SK-N-SH (cell line): ENCODE measurements around the gene PCDH18. TPM values are rescaled to one million over a fixed set of nuclear protein-coding genes. Genes with fewer than 3 reads are reported as not detected.

ENCODE experiments used
- CTCF ChIA-PET: fragments of 300-600, 350-600 bp; formaldehyde crosslinking; extraction: SDS; loops from one replicate; lab custom pipeline; 2021; lab: Yijun Ruan, JAX
- POLR2A ChIA-PET: fragments of 350-600 bp; sonication (Branson Sonifier 250); formaldehyde crosslinking; extraction: SDS; loops from one replicate; lab custom pipeline; 2020; ENCODE audit warnings: antibody characterized with exemption, inconsistent platforms; lab: Yijun Ruan, JAX
- DNase-seq: peaks from one replicate; pipeline ENCODE4 v3.0.0; 2012
- H2AFZ ChIP-seq: fragments of 200-600 bp; sonication (generic); 2 replicates; pipeline ENCODE4 v1.8.1; 2016; ENCODE audit warnings: antibody characterized with exemption, mild to moderate bottlenecking, low read depth
- H3F3A ChIP-seq: fragments of 200-600 bp; sonication (generic); replicated peaks from 2 replicates; pipeline ENCODE3; 2016; ENCODE audit warnings: antibody characterized with exemption, mild to moderate bottlenecking; ENCODE audit not compliant: insufficient read depth
- H3K27ac ChIP-seq, 2 experiments: fragments of 200-500 bp in 1 of 2; fragments of 200-600 bp in 1 of 2; sonication (Bioruptor generic) in 1 of 2; sonication (generic), shearing (Covaris generic) in 1 of 2; 2 replicates each; pipeline versions ENCODE4 v1.5.1 to v1.6.1; 2014 to 2016; ENCODE audit warnings: low read depth in 2 of 2, inconsistent platforms in 1 of 2, low read length in 1 of 2, mild to moderate bottlenecking in 1 of 2, mixed read lengths in 1 of 2
- H3K27me3 ChIP-seq: fragments of 200-600 bp; sonication (generic), shearing (Covaris generic); 2 replicates; pipeline ENCODE4 v1.6.1; 2016; ENCODE audit warnings: mixed run types; ENCODE audit not compliant: insufficient read depth
- H3K36me3 ChIP-seq, 2 experiments: fragments of 200-500 bp in 1 of 2; fragments of 200-600 bp in 1 of 2; sonication (Bioruptor generic) in 1 of 2; sonication (generic) in 1 of 2; replicated peaks in 1 of 2; 2 replicates each; pipeline versions ENCODE3 to v1.5.1; 2014 to 2016; ENCODE audit warnings: low read length in 1 of 2, mild to moderate bottlenecking in 1 of 2; ENCODE audit not compliant: insufficient read depth in 2 of 2, control insufficient read depth in 1 of 2
- H3K4me1 ChIP-seq, 2 experiments: fragments of 200-500 bp in 1 of 2; fragments of 200-600 bp in 1 of 2; sonication (Bioruptor generic) in 1 of 2; sonication (generic), shearing (Covaris generic) in 1 of 2; 2 replicates each; pipeline versions ENCODE4 v1.5.1 to v1.6.1; 2014 to 2016; ENCODE audit warnings: low read depth in 1 of 2, low read length in 1 of 2, mixed run types in 1 of 2; ENCODE audit not compliant: insufficient read depth in 2 of 2, control insufficient read depth in 1 of 2
- H3K4me2 ChIP-seq: fragments of 200-600 bp; sonication (generic), shearing (Covaris generic); 2 replicates; pipeline ENCODE4 v1.6.1; 2017; ENCODE audit warnings: mixed run types
- H3K4me3 ChIP-seq, 2 experiments: fragments of 200-500 bp in 1 of 2; fragments of 200-600 bp in 1 of 2; sonication (Bioruptor generic) in 1 of 2; sonication (generic), shearing (Covaris generic) in 1 of 2; 2 replicates each; pipeline versions ENCODE4 v1.5.1 to v1.8.1; 2014 to 2016; ENCODE audit warnings: low read depth in 2 of 2, inconsistent platforms in 1 of 2, low read length in 1 of 2, mild to moderate bottlenecking in 1 of 2, mixed read lengths in 1 of 2, moderate library complexity in 1 of 2
- H3K79me2 ChIP-seq: fragments of 200-600 bp; sonication (generic); 2 replicates; pipeline ENCODE4 v1.8.1; 2017; ENCODE audit warnings: mild to moderate bottlenecking; ENCODE audit not compliant: insufficient read depth
- H3K9ac ChIP-seq: fragments of 200-600 bp; sonication (generic); 2 replicates; pipeline ENCODE4 v1.6.1; 2017; ENCODE audit warnings: mixed run types
- H3K9me2 ChIP-seq: fragments of 200-600 bp; sonication (generic); 2 replicates; pipeline ENCODE4 v1.6.1; 2017; ENCODE audit warnings: mixed run types
- H3K9me3 ChIP-seq: fragments of 200-600 bp; sonication (generic); 2 replicates; pipeline ENCODE4 v1.6.1; 2017; ENCODE audit warnings: mixed run types, mild to moderate bottlenecking, moderate library complexity
- H4K20me1 ChIP-seq: fragments of 200-600 bp; sonication (generic); 2 replicates; pipeline ENCODE4 v1.6.1; 2017; ENCODE audit warnings: mild to moderate bottlenecking, mixed run types; ENCODE audit not compliant: insufficient read depth
- CHD2 ChIP-seq: fragments of 150-350 bp; IDR thresholded peaks from 2 replicates; pipeline ENCODE4 v1.6.1; 2018; ENCODE audit warnings: low read length; ENCODE audit not compliant: partially characterized antibody
- EZH2phosphoT487 ChIP-seq: fragments of 200-600 bp; sonication (generic); IDR thresholded peaks from 2 replicates; pipeline ENCODE4 v1.6.1; 2017; ENCODE audit warnings: low read depth, mixed run types, mild to moderate bottlenecking, antibody characterized with exemption, moderate library complexity, borderline replicate concordance
- FOXJ3 ChIP-seq: sonication (generic); formaldehyde crosslinking; IDR thresholded peaks from 2 replicates; pipeline ENCODE4 v1.5.1; 2020; ENCODE audit warnings: mild to moderate bottlenecking, missing genetic modification reagents
- FOXM1 ChIP-seq: IDR thresholded peaks from 2 replicates; pipeline ENCODE4 v1.4.0; 2012; ENCODE audit warnings: low read depth, mild to moderate bottlenecking
- GABPA ChIP-seq: IDR thresholded peaks from 2 replicates; pipeline ENCODE4 v1.4.0; 2012; ENCODE audit warnings: low read depth, mild to moderate bottlenecking
- GATA2 ChIP-seq: sonication (generic); formaldehyde crosslinking; IDR thresholded peaks from 2 replicates; pipeline ENCODE4 v1.5.0; 2020; ENCODE audit warnings: mild to moderate bottlenecking, missing genetic modification reagents
- JUND ChIP-seq: IDR thresholded peaks from 2 replicates; pipeline ENCODE4 v1.4.0; 2012
- MEF2A ChIP-seq: IDR thresholded peaks from 2 replicates; pipeline ENCODE4 v1.4.0; 2012; ENCODE audit warnings: low read depth, borderline replicate concordance
- POLR2AphosphoS5 ChIP-seq: IDR thresholded peaks from 2 replicates; pipeline ENCODE4 v1.6.1; 2012; ENCODE audit warnings: low read depth, low read length
- RAD21 ChIP-seq: IDR thresholded peaks from 2 replicates; pipeline ENCODE4 v1.6.1; 2012; ENCODE audit warnings: mild to moderate bottlenecking, low read length
- RCOR1 ChIP-seq: fragments of 150-350 bp; IDR thresholded peaks from 2 replicates; pipeline ENCODE4 v1.6.1; 2017; ENCODE audit warnings: antibody characterized with exemption, low read length
- RFX5 ChIP-seq: IDR thresholded peaks from 2 replicates; pipeline ENCODE4 v1.6.1; 2012; ENCODE audit warnings: mild to moderate bottlenecking, improper control_type of control experiment, low read length
- SIN3A ChIP-seq: IDR thresholded peaks from 2 replicates; pipeline ENCODE4 v1.6.1; 2012; ENCODE audit warnings: low read depth, mild to moderate bottlenecking, low read length, moderate library complexity, borderline replicate concordance
- SMC3 ChIP-seq: IDR thresholded peaks from 2 replicates; pipeline ENCODE4 v1.6.1; 2012; ENCODE audit warnings: low read depth, low read length, improper control_type of control experiment
- TAF1 ChIP-seq: IDR thresholded peaks from 2 replicates; pipeline ENCODE4 v1.6.1; 2012; ENCODE audit warnings: low read depth, mild to moderate bottlenecking, low read length, moderate library complexity, borderline replicate concordance
- TCF12 ChIP-seq: IDR thresholded peaks from 2 replicates; pipeline ENCODE4 v1.4.0; 2012
- TEAD4 ChIP-seq: IDR thresholded peaks from 2 replicates; pipeline ENCODE4 v1.4.0; 2012; ENCODE audit warnings: mild to moderate bottlenecking, borderline replicate concordance; ENCODE audit not compliant: insufficient read depth
- WGBS: methylation state at CpG from one replicate; pipeline ENCODE4 v1.1.6; 2017; ENCODE audit warnings: low lambda C conversion rate; 5-methylcytosine and 5-hydroxymethylcytosine counted together
- polyA plus RNA-seq, 3 experiments: library from polyadenylated mRNA; depleted of rRNA; stranded (reverse); fragments of >200 nt; gene quantifications; 2 replicates each; pipeline ENCODE4 v1.2.3, GENCODE V29; 2012
- TF ChIP-seq, protein P1 (sequence below): fragments of 200-600 bp; sonication (generic); IDR thresholded peaks from 2 replicates; pipeline ENCODE4 v1.6.1; 2017; ENCODE audit warnings: antibody characterized with exemption, mild to moderate bottlenecking, moderate library complexity
- TF ChIP-seq, protein P2 (sequence below): IDR thresholded peaks from 2 replicates; pipeline ENCODE4 v1.4.0; 2012; ENCODE audit warnings: low read depth, borderline replicate concordance
- TF ChIP-seq, protein P3 (sequence below): IDR thresholded peaks from 2 replicates; pipeline ENCODE4 v1.4.0; 2012; ENCODE audit warnings: low read depth, borderline replicate concordance

The PCDH18 gene
- polyA plus RNA-seq, 1 of the 3 experiments (the other 2 are of a cell fraction): 25.0 TPM

DNA sequence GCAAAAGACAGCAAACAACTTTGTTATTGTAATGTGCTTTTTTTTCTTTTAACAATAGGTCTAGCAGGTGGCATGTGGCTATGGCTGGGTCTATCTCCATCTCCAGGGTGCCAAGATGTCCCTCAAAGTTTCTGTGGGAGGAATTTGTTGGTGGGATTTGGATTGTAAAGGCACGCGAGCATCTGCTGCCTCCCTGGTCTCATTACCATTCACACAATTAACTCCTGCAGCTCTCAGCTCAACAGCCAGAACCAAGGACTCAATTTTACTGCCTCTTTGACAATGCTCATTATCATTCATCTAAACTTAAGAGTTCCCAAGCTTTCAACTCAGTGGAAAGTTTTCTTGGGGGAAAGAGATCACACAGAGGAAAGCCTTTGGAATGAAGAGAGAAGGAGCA lies 10.9 kb upstream of the PCDH18 start:
- Histone ChIP-seq H2AFZ (no peak overlapping the region), H3K36me3 (no peaks in the 10 kb centered on the region), H4K20me1 (no peaks in the 10 kb centered on the region), H3K27ac (no peak overlapping the region), H3F3A (no peaks in the 10 kb centered on the region), H3K9me3 (no peaks in the 10 kb centered on the region), H3K9ac (no peak overlapping the region), H3K4me3 (no peak overlapping the region), H3K79me2 (no peaks in the 10 kb centered on the region), H3K9me2 (no peaks in the 10 kb centered on the region), H3K4me2 (no peak overlapping the region), H3K27me3 (no peaks in the 10 kb centered on the region), H3K4me1 (peaks cover 0 to 5% of the 10 kb centered on the region in 2 experiments; a peak in 2 of 4 replicates)
- WGBS: 100% methylated on average over 2 of the region's 2 CpGs
- POLR2A ChIA-PET: no interaction called here
- CTCF ChIA-PET: interaction anchor here (0.9 to 1.3 kb wide), 2 partner anchors 14 to 48 kb away, joined by 3 read pairs; no protein-coding TSS in a partner anchor
- no peak for TF ChIP-seq GATA2 (CRISPR knock-in tag)
- no peak for DNase-seq

DNA sequence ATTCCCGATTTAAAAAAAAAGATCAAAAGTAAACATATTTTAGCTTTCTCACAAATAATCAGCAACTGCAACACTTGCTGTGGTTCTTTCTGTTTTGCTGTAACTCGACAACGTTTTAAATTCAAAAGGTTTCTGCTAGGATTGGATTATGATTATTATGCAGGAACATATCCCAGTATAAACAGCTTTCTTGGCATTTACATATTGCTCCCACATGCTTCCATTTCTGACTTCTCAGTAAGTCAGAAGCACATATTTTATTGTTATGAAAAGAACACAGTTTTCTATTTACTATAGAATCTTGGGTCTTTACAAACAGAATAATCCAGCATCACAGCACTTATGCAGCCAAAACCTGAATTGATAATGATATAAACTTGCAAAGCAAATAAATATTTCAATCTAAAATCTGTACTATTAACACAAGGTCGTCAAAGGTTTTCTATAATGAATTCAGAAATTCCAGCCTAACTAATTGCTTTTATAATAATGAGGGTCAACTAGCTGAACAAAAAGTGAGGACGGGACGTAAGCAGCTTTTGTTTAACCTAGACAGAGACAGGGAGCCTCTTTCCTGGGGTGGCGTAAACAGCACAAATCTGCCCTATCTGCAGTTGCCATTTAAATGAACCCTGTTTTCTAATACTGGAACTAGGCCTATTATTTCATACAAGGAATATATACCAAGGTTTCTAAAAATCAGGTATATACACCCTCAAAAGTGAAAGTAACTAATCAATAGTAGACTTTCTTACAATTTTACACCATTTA lies 9.8 kb upstream of the PCDH18 start:
- H3K27ac ChIP-seq: no peak overlapping the region
- H3K4me3 ChIP-seq: no peak overlapping the region
- H3K36me3 ChIP-seq: no peaks in the 10 kb centered on the region
- peaks cover 0 to 5% of the 10 kb centered on the region in 2 experiments; a peak in 2 of 4 replicates for H3K4me1 ChIP-seq
- TF ChIP-seq RCOR1: no peak
- TF ChIP-seq TCF12: no peak
- TF ChIP-seq CHD2: no peak
- no peak for TF ChIP-seq TAF1
- no peak for TF ChIP-seq TEAD4
- no peak for TF ChIP-seq EZH2phosphoT487
- TF ChIP-seq SMC3: no peak
- no peak for TF ChIP-seq FOXJ3 (CRISPR knock-in tag)
- no peak for TF ChIP-seq POLR2AphosphoS5
- TF ChIP-seq, protein P1, sequence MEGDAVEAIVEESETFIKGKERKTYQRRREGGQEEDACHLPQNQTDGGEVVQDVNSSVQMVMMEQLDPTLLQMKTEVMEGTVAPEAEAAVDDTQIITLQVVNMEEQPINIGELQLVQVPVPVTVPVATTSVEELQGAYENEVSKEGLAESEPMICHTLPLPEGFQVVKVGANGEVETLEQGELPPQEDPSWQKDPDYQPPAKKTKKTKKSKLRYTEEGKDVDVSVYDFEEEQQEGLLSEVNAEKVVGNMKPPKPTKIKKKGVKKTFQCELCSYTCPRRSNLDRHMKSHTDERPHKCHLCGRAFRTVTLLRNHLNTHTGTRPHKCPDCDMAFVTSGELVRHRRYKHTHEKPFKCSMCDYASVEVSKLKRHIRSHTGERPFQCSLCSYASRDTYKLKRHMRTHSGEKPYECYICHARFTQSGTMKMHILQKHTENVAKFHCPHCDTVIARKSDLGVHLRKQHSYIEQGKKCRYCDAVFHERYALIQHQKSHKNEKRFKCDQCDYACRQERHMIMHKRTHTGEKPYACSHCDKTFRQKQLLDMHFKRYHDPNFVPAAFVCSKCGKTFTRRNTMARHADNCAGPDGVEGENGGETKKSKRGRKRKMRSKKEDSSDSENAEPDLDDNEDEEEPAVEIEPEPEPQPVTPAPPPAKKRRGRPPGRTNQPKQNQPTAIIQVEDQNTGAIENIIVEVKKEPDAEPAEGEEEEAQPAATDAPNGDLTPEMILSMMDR: no peak
- no peak for TF ChIP-seq RFX5
- TF ChIP-seq GABPA: no peak
- TF ChIP-seq MEF2A: no peak
- TF ChIP-seq GATA2 (CRISPR knock-in tag): no peak
- TF ChIP-seq, protein P2, sequence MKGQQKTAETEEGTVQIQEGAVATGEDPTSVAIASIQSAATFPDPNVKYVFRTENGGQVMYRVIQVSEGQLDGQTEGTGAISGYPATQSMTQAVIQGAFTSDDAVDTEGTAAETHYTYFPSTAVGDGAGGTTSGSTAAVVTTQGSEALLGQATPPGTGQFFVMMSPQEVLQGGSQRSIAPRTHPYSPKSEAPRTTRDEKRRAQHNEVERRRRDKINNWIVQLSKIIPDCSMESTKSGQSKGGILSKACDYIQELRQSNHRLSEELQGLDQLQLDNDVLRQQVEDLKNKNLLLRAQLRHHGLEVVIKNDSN: no peak
- TF ChIP-seq, protein P3, sequence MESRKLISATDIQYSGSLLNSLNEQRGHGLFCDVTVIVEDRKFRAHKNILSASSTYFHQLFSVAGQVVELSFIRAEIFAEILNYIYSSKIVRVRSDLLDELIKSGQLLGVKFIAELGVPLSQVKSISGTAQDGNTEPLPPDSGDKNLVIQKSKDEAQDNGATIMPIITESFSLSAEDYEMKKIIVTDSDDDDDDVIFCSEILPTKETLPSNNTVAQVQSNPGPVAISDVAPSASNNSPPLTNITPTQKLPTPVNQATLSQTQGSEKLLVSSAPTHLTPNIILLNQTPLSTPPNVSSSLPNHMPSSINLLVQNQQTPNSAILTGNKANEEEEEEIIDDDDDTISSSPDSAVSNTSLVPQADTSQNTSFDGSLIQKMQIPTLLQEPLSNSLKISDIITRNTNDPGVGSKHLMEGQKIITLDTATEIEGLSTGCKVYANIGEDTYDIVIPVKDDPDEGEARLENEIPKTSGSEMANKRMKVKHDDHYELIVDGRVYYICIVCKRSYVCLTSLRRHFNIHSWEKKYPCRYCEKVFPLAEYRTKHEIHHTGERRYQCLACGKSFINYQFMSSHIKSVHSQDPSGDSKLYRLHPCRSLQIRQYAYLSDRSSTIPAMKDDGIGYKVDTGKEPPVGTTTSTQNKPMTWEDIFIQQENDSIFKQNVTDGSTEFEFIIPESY: no peak
- no peak for TF ChIP-seq JUND
- TF ChIP-seq RAD21: no peak
- TF ChIP-seq FOXM1: no peak
- TF ChIP-seq SIN3A: no peak
- H3K27me3 ChIP-seq: no peaks in the 10 kb centered on the region
- no peaks in the 10 kb centered on the region for H3K9me3 ChIP-seq
- WGBS: 95% methylated on average over 7 of the region's 7 CpGs
- H3F3A ChIP-seq: no peaks in the 10 kb centered on the region
- no peak for DNase-seq
- no peaks in the 10 kb centered on the region for H4K20me1 ChIP-seq
- no peaks in the 10 kb centered on the region for H3K79me2 ChIP-seq
- H2AFZ ChIP-seq: peak overlapping the region; percentile 22; the same call in 1 of the 2 replicates
- H3K9ac ChIP-seq: no peak overlapping the region
- H3K4me2 ChIP-seq: no peak overlapping the region
- ChIA-PET POLR2A (no interaction called here), CTCF (no interaction called here)
- no peaks in the 10 kb centered on the region for H3K9me2 ChIP-seq
